Non-pigmented ciliary epithelial cell (primary cell): ENCODE results near the gene MPPED1.

Experiments
- DNase-seq: peaks from one replicate; pipeline ENCODE4 v3.0.0-alpha.2; 2010; ENCODE audit warnings: low read depth

MPPED1 gene

DNA sequence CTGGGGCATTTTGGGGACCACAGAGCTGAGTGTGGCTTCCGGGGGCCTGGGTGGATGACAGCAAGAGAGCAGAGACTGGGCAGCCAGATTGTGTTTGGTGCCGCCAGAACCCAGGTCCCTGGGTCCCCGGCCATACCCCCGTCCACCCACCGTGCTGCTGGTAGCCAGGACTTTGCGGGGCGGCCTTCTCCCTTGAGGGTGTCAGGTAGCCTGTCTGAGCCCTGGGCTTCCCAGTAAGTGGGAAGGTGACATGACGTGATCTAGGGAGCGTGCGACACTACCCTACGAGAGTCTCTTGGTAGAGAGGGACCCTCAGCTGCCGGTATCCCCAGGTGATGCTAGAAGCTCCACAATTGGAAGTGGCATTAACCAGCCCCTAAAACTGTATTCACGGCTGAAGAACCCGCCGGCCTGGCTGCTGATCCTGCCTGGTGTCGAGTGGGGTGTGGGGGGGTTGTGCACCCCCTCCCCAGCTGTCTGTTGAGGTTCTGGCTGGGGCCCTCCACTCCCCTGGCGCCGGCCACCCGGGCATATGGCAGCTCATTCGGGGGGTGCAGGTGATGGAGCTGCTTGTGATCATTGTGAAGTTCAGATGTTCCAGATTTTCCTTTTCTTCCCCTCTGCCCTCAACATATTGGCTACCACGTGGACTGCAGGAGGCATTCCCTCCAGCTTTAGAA is 66.9 kb downstream of the MPPED1 start:
- DNase-seq = no peak

DNA sequence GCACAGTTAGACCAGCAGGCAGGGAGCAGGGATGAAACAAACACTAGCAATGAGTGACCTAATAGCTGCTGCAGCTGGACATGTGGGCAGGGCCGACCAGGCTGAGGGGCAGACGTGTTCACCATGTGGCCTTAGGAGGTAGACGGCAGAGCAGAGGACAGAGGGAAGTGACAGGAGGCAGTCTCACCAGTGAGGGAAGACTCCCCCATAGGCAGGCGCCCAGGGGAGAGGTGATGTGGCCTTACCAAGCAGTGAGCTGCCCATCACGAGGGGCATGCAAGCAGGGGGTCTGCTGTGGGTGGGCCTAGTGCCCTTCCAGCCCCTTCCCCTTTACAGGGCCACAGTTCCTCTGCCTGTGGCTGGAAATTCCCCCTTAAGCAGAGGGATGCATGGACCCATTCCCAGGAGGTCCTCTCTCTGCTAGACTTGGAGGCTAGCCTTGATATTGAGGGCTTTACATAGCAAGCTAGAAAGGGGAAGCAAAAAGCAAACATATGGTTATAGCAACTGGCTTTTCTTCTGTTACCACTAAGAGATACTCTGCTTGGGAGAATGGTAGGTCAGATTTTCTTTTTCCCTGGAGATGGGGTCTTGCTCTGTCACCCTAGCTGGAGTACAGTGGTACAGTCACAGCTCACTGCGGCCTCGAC is 67.6 kb downstream of the MPPED1 start:
- DNase-seq = no peak

DNA sequence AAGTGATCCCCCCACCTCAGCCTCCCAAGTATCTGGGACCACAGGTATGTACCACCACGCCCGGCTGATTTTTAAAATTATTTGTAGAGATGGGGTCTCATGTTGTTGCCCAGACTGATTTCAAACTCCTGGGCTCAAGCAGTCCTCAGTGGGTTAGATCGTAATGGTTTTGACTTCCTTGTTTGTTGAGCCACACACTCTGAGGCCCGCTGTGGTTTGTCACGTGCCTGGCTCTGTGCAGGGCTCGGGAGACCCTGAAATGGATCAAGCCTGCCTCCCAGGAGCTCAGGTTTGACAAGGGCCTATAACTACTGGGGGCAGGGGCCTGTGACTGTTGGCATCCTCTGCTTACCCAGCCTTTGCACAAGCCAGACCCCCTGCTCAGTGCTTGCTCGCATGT is 68.1 kb downstream of the MPPED1 start:
- no peak for DNase-seq

DNA sequence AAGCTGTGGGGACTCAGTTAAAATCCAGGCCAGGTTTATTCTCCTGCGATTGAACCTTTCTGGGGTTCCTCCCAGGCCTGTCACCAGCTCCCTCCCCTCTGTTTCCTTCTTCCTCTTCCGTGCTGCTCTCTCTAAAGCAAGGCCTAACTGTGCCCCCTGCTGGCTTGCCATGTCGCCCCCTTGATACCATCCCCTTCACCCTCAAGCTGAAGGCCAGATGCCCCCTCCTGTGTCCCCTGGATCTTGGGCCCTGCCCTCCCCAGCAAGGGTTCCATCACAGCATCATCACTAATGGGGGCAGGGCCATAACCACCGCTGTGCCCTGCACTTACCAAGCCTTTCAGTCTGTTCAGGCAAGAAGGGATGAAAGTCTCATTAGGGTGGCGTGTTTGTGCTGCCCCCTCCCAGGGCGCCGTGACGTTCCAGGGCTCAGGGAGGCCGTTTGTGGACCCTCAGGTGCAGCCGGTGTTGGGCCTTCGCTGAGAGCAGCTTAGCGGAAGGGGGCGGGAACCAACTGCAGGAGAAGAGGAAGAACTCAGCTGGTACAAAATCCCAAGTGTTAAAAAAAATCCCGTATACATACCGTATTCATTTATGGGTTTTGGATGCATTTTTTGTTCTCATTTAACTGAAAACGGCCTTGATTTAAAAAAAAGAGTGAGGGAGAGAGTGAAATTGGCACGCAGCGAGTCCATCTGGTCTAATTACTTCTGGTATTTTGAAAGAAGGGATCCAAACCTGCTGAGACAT is 69.9 kb downstream of the MPPED1 start:
- no peak for DNase-seq

DNA sequence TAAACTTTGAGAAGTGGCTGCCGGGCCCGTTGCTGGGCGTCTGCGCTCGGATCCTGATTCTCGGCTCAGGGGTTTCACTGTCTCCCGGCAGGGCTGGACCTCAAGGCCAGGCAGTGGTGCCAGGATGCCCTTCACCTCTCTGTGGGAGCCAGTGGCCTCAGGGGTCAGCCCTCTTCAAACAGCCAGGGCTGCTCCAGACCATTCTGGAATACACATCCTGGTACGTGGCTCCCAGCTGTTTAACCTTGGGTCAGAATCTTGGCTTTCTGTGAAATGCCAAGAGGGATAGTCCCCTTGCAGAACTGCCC is 70.5 kb downstream of the MPPED1 start:
- DNase-seq = no peak

DNA sequence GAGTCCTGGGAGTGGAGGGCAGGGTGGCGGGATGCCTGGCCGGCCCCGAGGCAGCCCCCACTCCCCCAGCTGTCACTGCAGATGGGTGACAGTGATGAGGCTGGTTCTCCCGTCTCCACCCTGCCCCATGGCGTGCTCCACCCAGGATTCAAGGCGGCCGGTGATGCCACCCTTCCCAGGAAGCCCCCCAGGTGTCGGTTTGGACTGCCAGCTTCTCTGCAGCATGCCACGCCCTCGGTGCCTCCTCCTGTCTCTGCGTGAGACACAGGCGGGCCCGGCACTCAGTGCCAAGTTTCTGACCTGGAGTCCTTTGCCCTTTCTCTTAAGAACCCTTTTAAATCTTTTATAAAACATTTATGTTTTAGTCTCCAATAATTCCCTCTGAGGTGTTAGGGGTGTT is 71.5 kb downstream of the MPPED1 start:
- DNase-seq = no peak

DNA sequence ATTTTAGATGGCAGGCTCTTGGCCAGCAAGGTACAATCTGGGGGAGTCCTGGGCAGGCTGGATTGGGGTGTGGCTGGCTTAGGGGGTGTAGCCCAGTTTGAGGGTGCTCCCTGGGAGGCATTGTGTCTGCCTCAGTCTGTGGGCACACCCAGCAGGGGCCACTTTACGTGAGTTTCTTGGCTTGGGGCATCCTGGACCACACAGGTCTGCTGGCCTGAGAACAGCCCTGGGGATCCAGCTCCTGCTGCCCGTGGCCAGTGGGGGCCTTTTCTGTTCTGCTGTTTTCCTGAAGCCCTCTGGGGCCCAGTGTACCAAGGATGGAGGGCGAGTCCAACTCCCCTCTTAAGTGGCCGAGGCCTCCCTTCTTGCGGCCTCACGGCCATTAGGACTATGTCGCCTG is 71.9 kb downstream of the MPPED1 start:
- DNase-seq = no peak

DNA sequence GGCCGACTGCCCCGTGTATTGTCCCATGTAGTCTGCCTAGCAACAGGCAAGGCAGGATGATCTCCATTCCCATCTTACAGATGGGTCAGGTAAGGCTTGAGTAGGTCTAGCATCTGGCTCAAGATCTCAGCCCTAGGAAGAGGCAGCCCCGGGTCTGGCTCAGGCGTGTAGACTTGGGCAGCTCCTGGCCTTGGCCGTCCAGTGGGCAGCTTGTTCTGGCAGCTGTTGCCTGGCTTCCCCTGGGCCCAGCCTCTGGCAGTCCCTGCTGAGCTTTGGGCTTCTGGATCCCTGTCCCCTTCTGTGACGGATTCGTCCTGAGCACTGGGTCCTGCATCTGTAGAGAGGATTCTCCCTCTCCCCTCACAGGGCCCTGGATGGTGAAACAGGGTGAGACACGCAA is 72.4 kb downstream of the MPPED1 start:
- no peak for DNase-seq

DNA sequence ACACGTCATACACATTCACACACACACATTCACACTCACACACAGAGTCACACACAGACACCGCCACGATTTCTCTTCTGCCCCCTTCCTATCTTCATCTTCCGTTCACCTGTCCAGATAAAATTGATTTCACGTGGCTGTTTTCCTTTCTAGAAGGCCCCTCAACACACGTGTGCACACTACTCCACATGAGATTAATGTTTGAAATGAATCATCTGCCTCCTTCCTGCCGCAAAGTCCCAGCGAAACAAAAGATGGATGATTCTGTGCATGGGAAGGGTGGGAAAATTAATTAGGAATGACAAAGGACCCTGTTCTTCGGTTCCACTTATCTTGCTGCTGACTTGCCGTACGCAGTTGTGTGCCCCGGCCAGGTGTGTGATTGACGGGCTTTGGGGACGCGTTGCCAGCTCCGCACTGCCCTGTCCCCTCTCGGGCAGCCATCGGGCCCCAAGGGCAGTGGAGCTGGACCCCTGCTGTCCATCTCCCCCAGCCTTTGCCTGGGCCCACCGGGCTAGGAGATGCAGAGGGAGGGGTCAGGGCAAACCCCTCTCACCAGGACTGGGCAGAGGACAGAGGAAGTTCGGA is 73.8 kb downstream of the MPPED1 start:
- no peak for DNase-seq

DNA sequence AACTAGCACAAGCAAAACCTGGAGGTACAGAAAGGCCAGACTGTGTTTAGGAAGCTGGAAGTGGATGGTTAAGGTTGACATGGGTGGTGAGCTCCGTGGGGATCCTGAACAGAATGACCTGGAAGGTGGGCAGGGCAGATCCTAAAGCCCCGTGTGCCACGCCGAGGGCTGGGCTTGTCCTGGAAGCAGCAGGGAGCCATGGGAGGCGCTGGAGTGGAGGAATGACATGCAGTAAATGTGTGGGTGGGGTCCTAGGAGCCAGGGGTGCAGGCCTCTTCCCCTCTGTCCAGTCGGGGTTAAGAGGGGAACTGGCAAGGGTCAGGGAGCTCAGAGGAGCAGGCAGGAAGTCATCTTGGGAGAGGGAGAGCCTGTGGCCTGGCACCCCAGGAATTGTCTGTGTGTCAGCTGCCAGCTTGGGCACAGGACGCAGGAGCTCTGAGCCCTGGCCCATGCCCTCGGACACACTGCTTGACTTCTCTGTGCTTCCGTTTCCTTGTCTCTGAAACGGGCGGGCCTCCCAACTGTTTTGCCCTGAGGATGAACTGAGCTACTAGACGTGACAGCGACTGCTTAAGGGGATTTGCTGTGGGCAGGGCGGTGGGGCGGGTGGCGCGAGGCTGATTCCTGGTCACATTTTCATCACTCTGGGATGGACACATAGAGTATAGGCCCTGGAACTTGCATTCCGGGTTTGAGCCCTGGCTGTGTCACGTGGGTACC is 75.7 kb downstream of the MPPED1 start:
- DNase-seq = no peak

DNA sequence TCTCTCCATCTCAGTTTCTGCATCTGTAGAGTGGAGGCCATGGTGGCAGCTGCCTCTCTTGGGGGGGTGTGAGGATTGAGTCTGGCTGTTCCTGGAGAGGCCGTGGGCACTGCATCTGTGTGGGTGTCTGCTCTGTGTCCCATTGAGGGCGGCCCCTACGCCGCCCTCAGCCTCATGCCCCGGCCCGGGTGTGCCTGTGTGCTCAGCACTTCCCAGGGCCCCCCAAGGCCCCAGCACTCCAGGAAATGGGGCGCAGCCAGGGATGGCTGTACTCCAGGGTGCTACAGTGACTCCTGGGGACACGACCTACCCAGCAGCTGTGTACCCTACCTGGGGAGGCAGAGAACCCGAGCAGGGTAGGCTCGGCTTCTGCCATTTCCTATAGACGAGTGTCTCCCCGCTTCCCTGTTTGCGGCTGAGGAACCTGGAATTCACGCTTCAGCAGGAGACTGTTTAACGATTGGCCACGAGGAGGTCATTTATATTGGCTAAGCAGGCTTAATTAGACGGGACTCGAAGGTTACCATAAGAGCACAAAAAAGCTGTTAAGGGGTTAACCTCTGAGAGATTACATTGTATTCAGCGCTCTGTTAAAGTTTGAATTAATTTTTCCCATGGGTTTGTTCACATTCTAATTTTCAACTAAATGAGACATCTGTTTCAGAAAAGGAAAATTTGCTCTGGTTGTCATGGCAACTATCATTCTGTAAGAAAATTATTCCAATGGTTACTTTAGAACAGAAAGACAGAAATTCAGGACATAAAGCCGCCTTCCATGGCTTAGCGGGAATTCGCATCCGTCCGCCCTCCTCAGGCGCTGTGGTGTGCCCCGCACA is 76.4 kb downstream of the MPPED1 start:
- DNase-seq = no peak

DNA sequence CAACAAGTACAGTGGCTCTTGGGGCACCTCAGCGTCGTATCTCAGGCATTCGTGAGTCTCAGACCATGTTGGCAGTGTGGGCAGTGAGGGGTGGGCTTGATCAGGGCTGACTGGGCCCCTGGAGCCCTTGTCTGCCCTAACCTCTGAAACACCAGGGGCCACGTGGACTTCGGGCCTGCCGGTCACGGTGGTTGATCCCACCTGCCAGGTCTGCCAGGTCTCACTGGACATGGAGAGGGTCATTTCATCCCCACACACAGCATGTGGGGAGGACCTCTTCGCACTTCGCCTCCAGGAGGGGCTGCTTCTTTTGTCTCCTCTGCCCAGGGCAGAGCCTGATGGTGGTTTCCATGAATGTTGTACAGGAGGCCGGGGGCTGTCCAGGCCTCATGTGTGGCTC is 77.1 kb downstream of the MPPED1 start:
- no peak for DNase-seq

DNA sequence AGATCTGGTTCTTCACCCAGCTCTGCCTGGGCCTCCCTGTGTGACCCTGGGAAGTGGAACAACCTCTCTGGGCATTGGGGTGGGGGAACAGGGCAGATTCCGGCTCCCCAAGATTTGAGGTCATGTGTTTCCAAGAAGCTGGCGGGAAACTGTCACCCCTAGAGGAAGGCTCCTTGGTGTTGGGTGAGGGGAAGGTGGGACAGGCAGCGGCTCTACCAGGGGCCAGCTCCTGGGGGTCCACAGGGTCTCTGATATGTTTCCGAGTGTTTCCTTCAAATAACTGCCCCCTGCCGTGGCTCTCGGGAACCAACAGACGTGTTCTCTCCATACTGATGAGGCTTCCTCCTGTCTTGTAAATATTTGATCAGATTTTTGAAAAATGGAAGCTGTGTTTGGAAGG is 78.5 kb downstream of the MPPED1 start:
- DNase-seq = no peak

DNA sequence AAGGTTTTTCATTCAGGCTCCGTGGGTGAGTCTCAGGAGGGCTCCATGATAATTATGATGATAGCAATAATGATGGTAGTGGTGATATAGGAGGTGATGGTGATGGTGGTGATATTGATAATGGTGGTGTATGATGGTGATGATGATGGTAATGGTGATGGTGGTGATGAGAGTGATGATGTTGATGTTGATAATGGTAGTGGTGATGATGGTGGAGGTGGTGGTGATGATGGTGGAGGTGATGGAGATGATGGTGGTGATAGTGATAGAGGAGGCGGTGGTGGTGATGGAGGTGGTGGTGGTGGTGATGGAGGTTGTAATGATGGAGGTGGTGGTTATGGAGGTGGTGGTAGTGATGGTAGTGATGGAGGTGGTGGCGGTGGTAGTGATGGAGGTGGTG is 79.4 kb downstream of the MPPED1 start:
- DNase-seq = no peak

DNA sequence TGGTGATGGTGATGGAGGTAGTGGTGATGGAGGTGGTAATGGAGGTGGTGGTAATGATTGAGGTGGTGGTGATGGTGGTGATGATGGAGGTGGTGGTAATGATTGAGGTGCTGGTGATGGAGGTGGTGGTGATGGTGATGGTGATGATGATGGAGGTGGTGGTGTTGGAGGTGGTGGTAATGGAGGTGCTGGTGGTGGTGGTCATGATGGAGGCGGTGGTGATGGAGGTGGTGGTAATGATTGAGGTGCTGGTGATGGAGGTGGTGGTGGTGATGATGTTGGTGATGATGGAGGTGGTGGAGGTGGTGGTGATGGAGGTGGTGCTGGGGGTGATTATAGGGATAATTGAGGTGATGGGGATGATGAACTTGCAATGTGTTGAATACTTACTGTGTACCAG is 79.9 kb downstream of the MPPED1 start:
- no peak for DNase-seq

DNA sequence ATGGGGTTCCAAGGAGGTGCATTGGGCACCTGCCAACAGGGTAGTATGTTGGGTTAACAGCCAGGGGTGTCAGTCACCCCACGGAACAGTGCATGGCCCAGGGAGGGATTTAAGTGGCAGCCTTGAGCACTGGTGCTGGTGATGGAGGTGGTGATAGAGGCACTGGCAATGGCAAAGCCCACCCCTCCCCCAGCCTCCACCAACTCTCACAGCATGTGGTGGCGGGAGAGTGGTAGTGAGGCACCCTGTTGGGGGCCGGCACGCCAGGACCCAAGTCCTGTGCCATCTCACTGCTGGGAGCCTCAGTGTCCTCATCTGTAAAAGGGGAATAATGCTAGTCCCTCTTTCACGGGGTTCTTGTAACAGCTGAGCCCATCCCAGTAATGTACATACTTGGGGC is 81.5 kb downstream of the MPPED1 start:
- no peak for DNase-seq

DNA sequence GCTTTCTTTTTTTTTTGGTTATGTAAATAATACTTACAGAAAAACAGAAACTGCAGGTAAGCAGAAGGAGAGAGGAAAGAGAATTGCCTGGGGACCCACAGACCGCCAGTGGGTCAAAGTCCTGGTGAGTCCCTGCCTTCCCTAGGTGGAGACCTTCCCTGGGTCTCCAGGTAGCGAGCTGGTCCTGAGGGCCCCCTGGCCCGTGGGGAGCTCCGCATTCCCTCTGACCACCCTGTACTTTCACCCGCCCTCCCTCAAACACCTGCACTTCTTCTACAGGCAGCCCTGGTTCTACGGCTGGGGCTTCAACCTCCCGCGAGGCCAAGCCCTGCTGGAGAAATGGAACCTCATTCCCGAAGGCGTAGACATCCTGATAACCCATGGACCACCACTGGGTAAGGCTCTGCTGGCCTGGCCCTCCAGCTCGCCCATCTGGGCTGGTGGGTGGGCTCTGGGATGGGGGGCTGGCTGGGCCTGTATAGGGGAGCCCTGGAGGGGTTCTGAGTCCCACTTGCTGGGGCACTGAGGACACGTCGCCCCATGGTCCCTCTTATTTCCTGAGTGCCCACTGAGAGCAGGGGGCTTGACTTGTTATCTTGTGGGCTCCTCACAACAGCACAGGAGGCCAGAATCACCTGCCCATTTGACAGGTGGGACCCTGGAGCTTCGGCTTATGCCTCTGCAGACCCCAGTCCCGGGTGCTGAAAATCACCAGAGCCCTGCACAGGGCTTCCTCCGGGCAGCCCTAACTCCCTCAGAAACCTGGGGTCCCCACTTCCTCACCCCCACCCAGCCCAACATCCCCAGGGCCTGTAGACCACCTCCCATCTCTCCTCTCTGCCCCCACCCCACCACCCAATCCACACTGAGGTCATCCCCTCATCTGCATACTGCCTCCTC is 86.4 kb downstream of the MPPED1 start:
- DNase-seq = no peak

DNA sequence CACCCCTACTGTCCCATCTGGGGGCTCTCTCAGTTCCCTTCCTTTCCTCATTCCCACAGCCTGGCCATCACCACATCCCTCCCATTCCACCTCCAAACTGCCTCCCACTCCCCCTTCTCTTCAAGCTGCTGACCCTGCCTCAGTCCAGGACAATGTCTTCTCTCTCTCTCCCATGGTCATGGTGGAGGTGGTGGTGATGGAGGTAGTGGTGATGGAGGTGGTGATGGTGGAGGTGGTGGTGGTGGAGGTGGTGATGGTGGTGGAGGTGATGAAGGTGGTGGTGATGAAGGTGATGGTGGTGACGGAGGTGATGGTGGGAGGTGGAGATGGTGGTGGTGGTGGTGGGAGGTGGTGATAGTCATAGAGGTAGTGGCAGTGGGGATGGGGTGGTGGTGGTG is 87.0 kb downstream of the MPPED1 start:
- no peak for DNase-seq

DNA sequence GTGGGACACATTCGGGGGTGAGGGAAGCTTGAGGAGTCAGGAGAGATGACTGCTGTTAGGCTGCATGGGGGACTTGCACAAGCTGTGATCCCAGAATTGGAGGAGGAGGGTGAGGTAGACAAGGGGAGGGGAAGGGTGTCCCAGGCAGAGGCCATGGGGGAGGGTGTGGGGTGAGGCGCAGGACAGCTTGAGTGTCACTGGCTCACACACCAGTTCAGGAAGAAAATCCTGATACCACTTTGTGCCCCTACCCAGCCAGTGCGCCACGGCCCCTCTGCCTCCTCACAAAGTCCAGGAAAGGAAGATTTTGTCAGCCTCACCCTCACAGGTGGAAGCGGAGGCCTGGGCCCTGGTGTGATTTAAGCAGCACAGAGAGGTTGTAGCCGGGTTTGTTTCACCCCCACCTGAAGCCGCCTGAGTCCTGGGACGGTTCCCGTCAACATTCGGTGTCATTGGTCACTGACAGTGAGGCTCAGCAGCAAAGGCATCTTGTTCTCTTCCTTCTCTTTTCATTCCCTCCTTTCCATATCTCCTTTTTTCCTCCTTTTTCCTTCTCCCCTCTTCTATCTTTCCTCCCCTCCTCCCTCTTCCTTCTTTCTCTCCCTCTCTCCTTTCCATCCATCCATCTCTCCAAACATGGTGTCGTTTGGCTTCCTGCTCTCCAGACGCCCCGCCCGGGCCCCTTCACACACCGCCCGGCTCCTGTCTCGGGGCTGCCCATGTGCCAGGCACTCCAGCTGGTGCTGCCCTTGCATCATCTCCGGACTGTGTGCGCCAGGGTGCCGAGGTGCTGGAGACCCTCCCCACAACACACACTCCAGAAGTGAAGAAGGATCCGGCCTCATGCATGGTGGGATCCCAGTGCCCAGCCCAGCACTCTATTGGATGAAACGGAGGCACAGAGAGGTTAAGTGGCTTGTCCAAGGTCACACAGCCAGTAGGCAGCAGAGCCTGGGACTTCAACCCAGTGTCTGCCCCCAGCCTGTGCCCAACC is 89.3 kb downstream of the MPPED1 start:
- no peak for DNase-seq
